ENCODE measurements around the gene MXRA8. TPM values are rescaled to one million over a fixed set of nuclear protein-coding genes. Genes with fewer than 3 reads are reported as not detected.

The MXRA8 gene
- total RNA-seq, 1 experiment from 2014 or later = 25.3 TPM

DNA sequence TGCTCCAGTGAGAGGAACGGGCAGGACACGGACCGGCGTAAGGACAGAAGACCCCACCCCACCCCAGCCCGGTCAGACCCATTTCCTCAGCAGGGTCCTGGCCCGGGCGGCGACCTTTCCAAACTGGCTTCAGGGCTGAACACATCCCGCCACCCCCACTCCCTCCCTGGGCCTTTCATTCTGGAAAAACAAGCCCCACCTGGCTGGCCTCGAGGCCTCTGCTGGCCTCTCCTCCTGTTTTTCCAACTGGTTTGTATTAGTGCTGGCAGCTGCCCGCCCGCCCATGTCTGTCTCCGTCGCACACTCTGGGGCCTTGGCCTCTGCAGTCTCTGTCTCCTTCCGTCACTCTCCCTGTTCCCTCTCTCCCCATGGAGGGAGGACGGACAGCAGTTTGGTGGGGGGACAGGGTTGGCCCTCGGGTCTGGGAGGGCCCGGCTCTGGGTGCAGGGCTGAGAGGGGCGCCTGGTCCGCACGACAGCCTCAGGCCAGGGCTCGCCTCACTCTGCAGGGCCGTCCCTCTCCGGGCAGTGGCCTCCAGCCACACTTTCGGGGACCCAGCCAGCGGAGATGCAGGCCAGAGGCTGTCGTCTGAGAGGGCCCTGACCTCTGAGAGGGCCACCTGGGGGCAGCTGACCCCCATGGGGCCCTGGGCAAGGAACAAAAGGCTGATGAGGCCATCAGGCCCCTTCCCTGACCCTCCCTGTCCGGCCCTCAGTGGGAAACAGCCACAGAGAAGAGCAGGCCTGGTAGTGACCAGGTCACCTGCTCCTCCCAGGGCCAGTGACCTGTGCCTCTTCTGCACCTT, 1.5 kb upstream of the MXRA8 start:
- H3K36me3 ChIP-seq (ENCODE audit: low read depth, low read length) = no peaks in the 10 kb centered on the region
- no peak overlapping the region for H3K4me3 ChIP-seq (ENCODE audit: low read length)
- H3F3A ChIP-seq (ENCODE audit: low read length, unreplicated experiment) = no peaks in the 10 kb centered on the region
- no peaks in the 10 kb centered on the region for H3K27me3 ChIP-seq (ENCODE audit: low read length)
- BruUV-seq (replicated peaks) = no TSS peak
- peaks cover 30% of the 10 kb centered on the region for H3K4me1 ChIP-seq (ENCODE audit: insufficient read depth, low read length)
- ATAC-seq (peak; percentile 11), DNase-seq (no peak)
- no peaks in the 10 kb centered on the region for H3K9me3 ChIP-seq (ENCODE audit: low read length)
- TF ChIP-seq, protein P1, sequence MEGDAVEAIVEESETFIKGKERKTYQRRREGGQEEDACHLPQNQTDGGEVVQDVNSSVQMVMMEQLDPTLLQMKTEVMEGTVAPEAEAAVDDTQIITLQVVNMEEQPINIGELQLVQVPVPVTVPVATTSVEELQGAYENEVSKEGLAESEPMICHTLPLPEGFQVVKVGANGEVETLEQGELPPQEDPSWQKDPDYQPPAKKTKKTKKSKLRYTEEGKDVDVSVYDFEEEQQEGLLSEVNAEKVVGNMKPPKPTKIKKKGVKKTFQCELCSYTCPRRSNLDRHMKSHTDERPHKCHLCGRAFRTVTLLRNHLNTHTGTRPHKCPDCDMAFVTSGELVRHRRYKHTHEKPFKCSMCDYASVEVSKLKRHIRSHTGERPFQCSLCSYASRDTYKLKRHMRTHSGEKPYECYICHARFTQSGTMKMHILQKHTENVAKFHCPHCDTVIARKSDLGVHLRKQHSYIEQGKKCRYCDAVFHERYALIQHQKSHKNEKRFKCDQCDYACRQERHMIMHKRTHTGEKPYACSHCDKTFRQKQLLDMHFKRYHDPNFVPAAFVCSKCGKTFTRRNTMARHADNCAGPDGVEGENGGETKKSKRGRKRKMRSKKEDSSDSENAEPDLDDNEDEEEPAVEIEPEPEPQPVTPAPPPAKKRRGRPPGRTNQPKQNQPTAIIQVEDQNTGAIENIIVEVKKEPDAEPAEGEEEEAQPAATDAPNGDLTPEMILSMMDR (conservative IDR thresholded peaks at IDR 0.05; ENCODE audit: low read depth, low read length) = no peak
- TF ChIP-seq EZH2 (IDR thresholded peaks at IDR 0.05; ENCODE audit: low read length, unreplicated experiment) = no peak
- no peak for TF ChIP-seq EZH2phosphoT487 (IDR thresholded peaks at IDR 0.05; ENCODE audit: borderline replicate concordance, low read length)
- H3K9me2 ChIP-seq (replicated peaks; ENCODE audit: low read length) = no peaks in the 10 kb centered on the region
- no peak overlapping the region for H3K9ac ChIP-seq (ENCODE audit: low read length)
- H3K4me2 ChIP-seq (ENCODE audit: low read length) = peak overlapping the region; percentile 56
- H3K27ac ChIP-seq (ENCODE audit: low read length) = peak overlapping the region; percentile 30
- ChIA-PET POLR2A (ENCODE audit: unreplicated experiment) (no interaction called here), CTCF (no interaction called here)
- H3K79me2 ChIP-seq (ENCODE audit: low read length) = no peaks in the 10 kb centered on the region
- no peaks in the 10 kb centered on the region for H4K20me1 ChIP-seq (ENCODE audit: low read length)
- no peak overlapping the region for H2AFZ ChIP-seq (ENCODE audit: low read length)
- intact Hi-C loops (cut with micrococcal nuclease) = loop anchor here (2.0 kb wide), 1 partner anchor 15 kb away; no protein-coding TSS in a partner anchor

DNA sequence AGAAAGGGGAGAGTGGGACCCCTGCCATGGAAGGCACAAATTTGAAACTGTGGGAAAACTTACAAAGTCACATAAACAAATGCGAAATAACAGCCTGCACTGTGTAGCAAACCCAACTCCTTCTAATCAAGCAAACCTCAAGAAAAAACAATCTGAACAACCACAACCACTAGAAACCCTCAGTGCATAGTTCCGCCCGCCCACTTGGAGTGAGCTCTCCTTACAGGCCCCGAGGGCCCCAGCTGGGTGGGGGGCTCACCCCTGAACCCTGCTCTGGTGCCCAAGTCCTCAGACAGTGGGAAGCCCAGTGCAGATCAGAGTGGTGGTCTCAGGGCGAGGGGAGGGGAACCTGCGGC, 931 bp upstream of the MXRA8 start:
- no peak overlapping the region for H3K27ac ChIP-seq (ENCODE audit: low read length)
- H3F3A ChIP-seq (ENCODE audit: low read length, unreplicated experiment) = no peaks in the 10 kb centered on the region
- no peaks in the 10 kb centered on the region for H3K9me2 ChIP-seq (replicated peaks; ENCODE audit: low read length)
- no peaks in the 10 kb centered on the region for H3K27me3 ChIP-seq (ENCODE audit: low read length)
- TF ChIP-seq EZH2phosphoT487 (IDR thresholded peaks at IDR 0.05; ENCODE audit: borderline replicate concordance, low read length) (no peak), EZH2 (IDR thresholded peaks at IDR 0.05; ENCODE audit: low read length, unreplicated experiment) (no peak)
- TF ChIP-seq, protein P1 (conservative IDR thresholded peaks at IDR 0.05; ENCODE audit: low read depth, low read length) = no peak
- H3K4me1 ChIP-seq (ENCODE audit: insufficient read depth, low read length) = peaks cover 33% of the 10 kb centered on the region
- H4K20me1 ChIP-seq (ENCODE audit: low read length) = no peaks in the 10 kb centered on the region
- intact Hi-C loops (cut with micrococcal nuclease) = no loop called here
- no peak overlapping the region for H3K9ac ChIP-seq (ENCODE audit: low read length)
- ChIA-PET CTCF (no interaction called here), POLR2A (ENCODE audit: unreplicated experiment) (no interaction called here)
- no peak overlapping the region for H3K4me3 ChIP-seq (ENCODE audit: low read length)
- H2AFZ ChIP-seq (ENCODE audit: low read length) = no peak overlapping the region
- BruUV-seq (replicated peaks) = no TSS peak
- DNase-seq (no peak), ATAC-seq (no peak)
- no peaks in the 10 kb centered on the region for H3K36me3 ChIP-seq (ENCODE audit: low read depth, low read length)
- H3K9me3 ChIP-seq (ENCODE audit: low read length) = no peaks in the 10 kb centered on the region
- no peaks in the 10 kb centered on the region for H3K79me2 ChIP-seq (ENCODE audit: low read length)
- H3K4me2 ChIP-seq (ENCODE audit: low read length) = no peak overlapping the region

DNA sequence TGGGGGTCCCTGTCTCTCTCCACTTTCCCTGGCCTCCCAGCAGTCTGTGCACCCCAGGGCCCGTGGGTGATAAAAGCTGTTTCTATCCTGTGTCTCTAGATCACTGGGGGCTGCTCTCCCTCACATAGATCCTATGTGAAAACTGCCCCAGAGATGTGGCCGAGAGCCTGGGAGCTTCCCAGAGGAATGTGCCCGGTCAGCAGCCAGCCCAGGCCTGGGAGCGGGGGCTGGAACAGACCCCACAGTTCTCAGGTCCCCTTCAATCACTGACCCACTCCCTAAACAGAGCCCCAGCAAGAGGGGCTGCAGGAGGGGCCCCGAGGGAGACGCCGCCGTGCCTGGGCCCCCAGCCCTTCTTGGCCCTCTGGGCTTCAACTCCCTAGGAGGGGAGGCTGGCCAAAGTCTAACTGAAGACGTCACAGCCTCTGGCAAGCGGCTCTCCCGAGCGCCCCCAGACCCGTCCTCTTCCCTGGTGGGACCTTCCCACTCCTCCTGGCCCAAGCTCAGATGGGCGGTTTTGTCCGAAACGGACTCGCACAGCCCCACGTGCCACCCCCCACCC, 403 bp downstream of the MXRA8 start:
- DNase-seq = no peak
- H2AFZ ChIP-seq (ENCODE audit: low read length) = no peak overlapping the region
- TF ChIP-seq, protein P1 (conservative IDR thresholded peaks at IDR 0.05; ENCODE audit: low read depth, low read length) = no peak
- TF ChIP-seq EZH2 (IDR thresholded peaks at IDR 0.05; ENCODE audit: low read length, unreplicated experiment) (no peak), EZH2phosphoT487 (IDR thresholded peaks at IDR 0.05; ENCODE audit: borderline replicate concordance, low read length) (no peak)
- H3K36me3 ChIP-seq (ENCODE audit: low read depth, low read length) = no peaks in the 10 kb centered on the region
- BruUV-seq (replicated peaks) = no TSS peak
- intact Hi-C loops (cut with micrococcal nuclease) = no loop called here
- H3F3A ChIP-seq (ENCODE audit: low read length, unreplicated experiment) = no peaks in the 10 kb centered on the region
- H3K27ac ChIP-seq (ENCODE audit: low read length) = no peak overlapping the region
- no peaks in the 10 kb centered on the region for H3K27me3 ChIP-seq (ENCODE audit: low read length)
- no peak overlapping the region for H3K4me3 ChIP-seq (ENCODE audit: low read length)
- ChIA-PET POLR2A (ENCODE audit: unreplicated experiment) (no interaction called here), CTCF (no interaction called here)
- no peak overlapping the region for H3K4me2 ChIP-seq (ENCODE audit: low read length)
- H3K9me3 ChIP-seq (ENCODE audit: low read length) = no peaks in the 10 kb centered on the region
- H3K9ac ChIP-seq (ENCODE audit: low read length) = no peak overlapping the region
- no peak for ATAC-seq
- H3K9me2 ChIP-seq (replicated peaks; ENCODE audit: low read length) = no peaks in the 10 kb centered on the region
- no peaks in the 10 kb centered on the region; the same call in 1 of the 2 replicates for H3K79me2 ChIP-seq (ENCODE audit: low read length)
- no peaks in the 10 kb centered on the region for H4K20me1 ChIP-seq (ENCODE audit: low read length)
- H3K4me1 ChIP-seq (ENCODE audit: insufficient read depth, low read length) = peaks cover 42% of the 10 kb centered on the region

All from PC-3 (cell line).